Type B pancreatic cell (in vitro differentiated cells): ENCODE results near the gene CEP43. TPM values are rescaled to one million over a fixed set of nuclear protein-coding genes. Genes with fewer than 3 reads are reported as not detected.
"Not testable (repeated sequence)": the region's sequence is repeated elsewhere in the genome, so short reads cannot be mapped to it uniquely, and the experiment has no call there.

Experiments used
- DNase-seq: peaks from one replicate; pipeline ENCODE4 v3.0.0; 2021; ENCODE audit warnings: mixed read lengths; ENCODE audit not compliant: unreplicated experiment; ENCODE audit errors: extremely low spot score
- H3K27ac Mint-ChIP-seq: 2 replicates; pipeline ENCODE4 v1.8.0; 2021; ENCODE audit warnings: mild to moderate bottlenecking, mixed read lengths
- H3K27me3 Mint-ChIP-seq: 2 replicates; pipeline ENCODE4 v1.8.0; 2021; ENCODE audit warnings: mixed read lengths
- H3K36me3 Mint-ChIP-seq: 2 replicates; pipeline ENCODE4 v1.8.0; 2021; ENCODE audit warnings: mixed read lengths
- H3K4me1 Mint-ChIP-seq: one replicate; pipeline ENCODE4 v1.8.0; 2021; ENCODE audit warnings: mixed read lengths; ENCODE audit not compliant: unreplicated experiment
- H3K4me3 Mint-ChIP-seq: 2 replicates; pipeline ENCODE4 v1.8.0; 2021; ENCODE audit warnings: mild to moderate bottlenecking, mixed read lengths
- H3K9me3 Mint-ChIP-seq: 2 replicates; pipeline ENCODE4 v1.8.0; 2021; ENCODE audit warnings: mixed read lengths
- CTCF ChIP-seq: fragments of 200-600 bp; sonication (generic); conservative IDR thresholded peaks from 2 replicates; pipeline ENCODE4 v1.5.0; 2021; ENCODE audit warnings: antibody characterized with exemption, mild to moderate bottlenecking
- long read RNA-seq: library from polyadenylated mRNA; unstranded; transcript quantifications from one replicate; pipeline ENCODE4 v2.0.0, GENCODE V29; 2020
- total RNA-seq: library from RNA; stranded (reverse); gene quantifications from 2 replicates; pipeline ENCODE4 v1.2.1, GENCODE V29; 2021; ENCODE audit warnings: low replicate concordance

The CEP43 gene
- 18.3 and 35.3 TPM in 2 replicates for total RNA-seq
- long read RNA-seq, full-length matches to known transcripts = 76 of 107 reads
- long read RNA-seq, partial matches to known transcripts = 6 of 107 reads
- long read RNA-seq, other reads (novel, unspliced or antisense) = 25 of 107 reads

GRCh38 chr6:166999145-166999883, at the start of gene CEP43:
Gene CEP43, plus strand, starts transcription at chr6:166999397. Its CDS starts 16 bp downstream, at chr6:166999413.
- peaks cover 5% of the 10 kb centered on the region for H3K9me3 Mint-ChIP-seq
- no peak for TF ChIP-seq CTCF
- H3K27me3 Mint-ChIP-seq = no peaks in the 10 kb centered on the region
- peak within 1 kb of the TSS; percentile 79 for H3K27ac Mint-ChIP-seq
- peak within 1 kb of the TSS; percentile 91 for H3K4me3 Mint-ChIP-seq
- peaks cover 30% of the 10 kb centered on the region for H3K36me3 Mint-ChIP-seq
- DNase-seq = peak; percentile 95
- H3K4me1 Mint-ChIP-seq = peaks cover 22% of the 10 kb centered on the region

GRCh38 chr6:166949528-166950442, 49.4 kb upstream of the CEP43 start:
- no peak for TF ChIP-seq CTCF
- H3K27ac Mint-ChIP-seq = peak overlapping the region; percentile 87
- no peak for DNase-seq
- peaks cover 9% of the 10 kb centered on the region for H3K4me1 Mint-ChIP-seq
- peak overlapping the region; percentile 74 for H3K4me3 Mint-ChIP-seq
- H3K27me3 Mint-ChIP-seq = no peaks in the 10 kb centered on the region
- peaks cover 13% of the 10 kb centered on the region for H3K36me3 Mint-ChIP-seq
- H3K9me3 Mint-ChIP-seq = no peaks in the 10 kb centered on the region

- Mint-ChIP-seq H3K9me3 (no peaks in the 10 kb centered on the region), H3K27me3 (no peaks in the 10 kb centered on the region), H3K4me3 (no peak overlapping the region), H3K27ac (peak overlapping the region; percentile 87), H3K36me3 (peaks cover 9% of the 10 kb centered on the region), H3K4me1 (peaks cover 14% of the 10 kb centered on the region)
- no peak for DNase-seq
- TF ChIP-seq CTCF = no peak
These were observed 48.8 kb upstream of the CEP43 start for GRCh38 chr6:166950443-166950821.

- not testable (repeated sequence) for H3K36me3 Mint-ChIP-seq, H3K27me3 Mint-ChIP-seq, DNase-seq, H3K9me3 Mint-ChIP-seq
- Mint-ChIP-seq H3K4me3 (peak overlapping the region; percentile 15), H3K4me1 (peaks cover 15% of the 10 kb centered on the region), H3K27ac (peak overlapping the region; percentile 51)
- peak; percentile 78 for TF ChIP-seq CTCF
These were observed 48.1 kb upstream of the CEP43 start for GRCh38 chr6:166950892-166951669.

GRCh38 chr6:166951670-166952060, 47.5 kb upstream of the CEP43 start:
- Mint-ChIP-seq H3K4me1 (peaks cover 15% of the 10 kb centered on the region), H3K27ac (no peak overlapping the region), H3K27me3 (no peaks in the 10 kb centered on the region), H3K4me3 (peak overlapping the region; percentile 15), H3K9me3 (no peaks in the 10 kb centered on the region), H3K36me3 (peaks cover 9% of the 10 kb centered on the region)
- DNase-seq = no peak
- TF ChIP-seq CTCF = no peak
